Activated naive CD4-positive, alpha-beta T cell treated with Interleukin-2 at 50 U/mL for 16 hours (primary cell): ENCODE results near the gene TEX55.
"Not testable (repeated sequence)": the region's sequence is repeated elsewhere in the genome, so short reads cannot be mapped to it uniquely, and the experiment has no call there.

Experiments
- DNase-seq: peaks from one replicate; pipeline ENCODE4 v3.0.0-alpha.2; 2020

The TEX55 gene

DNA sequence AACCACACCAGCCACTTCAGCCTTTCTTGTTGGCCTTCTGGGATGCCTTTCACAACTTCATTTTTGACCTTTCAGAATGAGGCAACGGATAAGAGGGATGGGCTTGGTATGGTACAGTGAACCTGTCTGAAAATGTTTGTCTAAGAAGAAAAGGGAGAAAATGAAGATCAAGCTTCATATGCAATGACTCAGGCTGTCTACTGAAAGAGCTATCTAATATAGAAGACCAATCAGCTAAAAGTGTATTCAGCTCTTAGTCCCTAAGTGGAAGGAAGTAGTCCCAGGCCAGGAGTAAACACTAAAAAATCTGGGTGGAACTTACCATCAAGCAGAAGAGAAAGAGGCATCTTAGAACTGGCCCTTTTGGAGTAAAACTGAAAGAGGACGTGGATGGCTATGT, 15.3 kb downstream of the TEX55 start:
- no peak for DNase-seq

DNA sequence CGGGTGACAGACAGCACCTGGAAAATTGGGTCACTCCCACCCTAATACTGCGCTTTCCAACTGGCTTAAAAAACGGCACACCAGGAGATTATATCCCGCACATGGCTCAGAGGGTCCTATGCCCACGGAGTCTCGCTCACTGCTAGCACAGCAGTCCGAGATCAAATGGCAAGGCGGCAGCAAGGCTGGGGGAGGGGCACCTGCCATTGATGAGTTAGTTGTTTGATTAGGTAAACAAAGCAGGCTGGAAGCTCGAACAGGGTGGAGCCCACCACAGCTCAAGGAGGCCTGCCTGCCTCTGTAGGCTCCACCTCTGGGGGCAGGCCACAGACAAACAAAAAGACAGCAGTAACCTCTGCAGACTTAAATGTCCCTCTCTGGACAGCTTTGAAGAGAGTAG, 18.8 kb downstream of the TEX55 start:
- not testable (repeated sequence) for DNase-seq

DNA sequence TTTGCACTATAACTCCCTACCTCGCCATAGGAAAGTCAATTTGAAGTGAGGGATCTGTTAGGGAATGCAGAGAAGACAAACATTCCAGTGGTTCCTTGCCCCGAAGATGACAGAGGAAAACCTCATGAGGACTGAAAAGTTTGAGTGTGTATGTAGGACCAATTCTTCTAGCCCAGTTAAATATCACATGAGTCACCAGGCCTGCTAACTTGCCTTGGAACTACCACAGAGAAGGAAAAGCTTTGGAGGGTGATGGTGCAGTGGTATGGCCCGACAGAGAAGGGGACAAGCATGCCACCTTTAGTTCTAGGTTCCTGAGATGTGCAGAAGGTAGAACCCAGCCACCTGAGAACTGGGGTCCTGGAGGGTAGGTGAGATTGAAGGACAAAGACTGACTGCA, 24.9 kb downstream of the TEX55 start:
- DNase-seq, result no peak

DNA sequence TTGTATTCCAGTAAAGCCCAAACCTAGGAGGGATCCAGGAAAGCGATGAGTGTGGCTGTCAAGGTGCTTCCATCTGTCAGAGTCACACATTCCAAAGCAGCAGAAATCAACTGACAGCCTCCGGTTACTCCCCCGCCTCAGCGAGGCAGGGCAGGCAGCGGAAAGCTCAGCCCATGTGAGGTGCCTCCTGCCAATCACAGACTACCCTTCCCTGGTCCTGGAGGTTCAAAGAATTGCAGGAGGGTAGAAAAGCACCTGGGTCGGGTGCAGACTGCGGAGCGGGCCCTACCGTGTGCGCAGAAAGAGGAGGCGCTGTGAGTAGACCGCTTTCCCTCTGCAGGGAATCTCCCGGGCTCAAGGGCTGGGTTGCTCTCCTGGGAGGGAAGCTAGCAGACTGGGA, 27.4 kb downstream of the TEX55 start, which contains the start of gene UPK1B:
Gene UPK1B, plus strand, starts transcription at position 274 of the 400 bp plus-strand sequence. CDS start 13,144 bp downstream, outside the sequence.
- DNase-seq, result no peak

DNA sequence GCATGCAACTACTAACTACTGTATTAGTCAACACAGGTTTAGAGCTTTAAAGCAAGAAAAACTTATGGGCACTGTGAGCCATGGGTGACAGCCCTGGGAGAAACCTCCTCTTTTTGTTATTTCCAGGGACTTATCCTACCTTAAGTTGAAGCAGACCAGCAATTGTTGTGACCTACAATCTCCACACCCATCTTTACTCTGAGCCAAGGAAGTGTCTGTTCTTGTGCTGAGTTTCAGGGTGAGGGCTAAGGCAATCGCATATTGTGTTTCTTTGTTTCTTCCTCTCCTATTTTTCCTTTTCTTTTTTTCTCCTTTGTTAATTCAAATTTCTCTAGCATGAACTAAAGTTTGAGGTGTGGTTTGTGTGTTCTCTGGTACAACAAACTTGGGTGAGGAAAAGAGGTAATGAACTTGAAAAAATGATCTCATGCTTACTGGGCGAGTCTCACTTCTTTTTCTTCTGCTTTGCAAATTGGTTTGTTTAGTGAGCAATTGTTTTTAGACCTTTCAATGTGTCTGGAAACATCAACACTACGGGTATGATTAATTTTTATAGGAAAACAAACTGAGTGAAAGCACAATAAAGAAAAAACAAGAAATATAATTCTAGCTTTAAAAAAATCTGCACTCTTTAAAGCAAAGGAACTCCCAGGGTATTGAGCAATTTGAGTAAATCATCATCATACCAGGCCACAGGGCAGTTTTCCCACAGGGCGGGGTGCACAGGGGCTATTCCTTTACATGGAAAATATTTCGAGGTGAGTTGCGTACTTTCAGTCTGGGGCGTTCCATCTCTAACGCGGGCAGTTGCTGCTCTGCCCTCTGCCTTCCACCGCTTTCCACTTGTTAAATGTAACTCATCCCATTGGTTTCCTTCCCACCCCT, 30.1 kb downstream of the TEX55 start:
- DNase-seq, result no peak

DNA sequence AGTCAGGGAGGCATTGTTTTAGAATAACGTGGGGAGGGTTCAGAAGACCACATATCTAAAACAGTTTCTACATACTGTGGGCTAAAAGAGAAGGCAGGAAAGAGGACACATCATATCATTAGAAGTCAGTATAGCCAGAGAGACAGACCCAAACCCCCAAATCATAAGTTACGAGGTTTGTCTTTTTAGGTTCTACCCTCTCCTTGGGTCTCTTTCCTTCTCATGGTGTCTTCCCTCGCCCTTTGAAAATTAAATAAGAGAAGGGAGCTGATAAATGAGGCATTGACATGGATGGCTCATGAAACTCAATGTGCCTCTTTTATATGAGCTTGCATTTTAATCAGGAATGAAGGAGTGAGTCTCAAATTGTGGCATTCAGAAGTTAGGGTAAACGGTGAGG, 30.8 kb downstream of the TEX55 start:
- no peak for DNase-seq

DNA sequence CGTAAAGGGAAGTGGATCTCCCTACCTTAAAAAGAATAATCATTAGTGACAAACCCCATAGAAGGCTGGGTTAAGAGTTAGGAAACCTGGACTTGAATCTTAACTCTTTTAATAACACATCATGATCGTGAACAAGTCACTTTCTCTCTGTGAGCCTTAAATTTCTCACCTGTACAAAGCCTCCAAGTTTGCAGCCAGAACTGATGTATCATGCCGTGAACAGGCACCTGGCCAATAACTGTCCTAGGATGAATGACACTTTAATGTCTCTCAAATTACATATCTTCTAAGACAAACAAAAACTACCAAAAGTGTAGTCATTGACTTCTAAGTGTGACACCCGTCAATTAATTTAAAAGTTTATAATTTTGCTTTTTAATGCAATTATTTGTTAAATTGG, 31.4 kb downstream of the TEX55 start:
- no peak for DNase-seq

DNA sequence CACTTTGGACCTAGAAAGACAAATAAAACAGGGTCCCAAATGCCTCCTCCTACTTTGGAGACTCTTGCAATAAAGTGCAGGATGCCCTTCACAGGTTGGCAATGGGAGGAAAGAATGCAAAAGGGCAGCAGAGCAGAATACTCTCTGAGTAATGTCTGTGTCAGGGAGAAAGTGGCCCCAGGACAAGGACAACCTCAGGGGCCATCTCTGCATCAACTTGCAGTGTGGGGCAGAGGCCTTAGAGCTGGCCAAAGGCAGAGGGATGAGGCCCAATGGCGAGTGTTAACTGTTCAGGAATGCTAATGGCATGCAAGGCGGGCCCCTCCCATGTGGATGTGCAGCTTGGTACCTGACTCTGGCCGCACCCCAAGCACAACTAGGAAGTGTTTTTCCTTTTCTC, 35.8 kb downstream of the TEX55 start:
- no peak for DNase-seq

DNA sequence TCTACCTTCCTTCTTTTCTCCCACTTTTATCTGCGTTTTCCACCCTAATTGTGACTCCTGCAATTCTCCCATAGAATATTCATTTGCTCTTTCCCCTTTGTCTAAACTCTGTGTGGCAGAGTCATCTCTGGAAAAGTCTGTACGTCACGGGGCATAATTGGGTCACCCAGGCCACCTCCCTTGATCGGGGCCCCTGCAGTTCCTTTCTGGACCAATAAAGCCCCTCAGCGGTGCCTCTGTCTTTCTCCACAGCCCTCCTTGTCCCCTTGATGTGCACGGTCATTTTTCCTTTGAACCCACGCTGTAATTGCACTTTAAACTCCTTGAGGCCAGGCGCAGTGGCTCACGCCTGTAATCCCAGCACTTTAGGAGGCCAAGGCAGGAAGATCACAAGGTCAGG, 38.1 kb downstream of the TEX55 start:
- DNase-seq, result no peak

DNA sequence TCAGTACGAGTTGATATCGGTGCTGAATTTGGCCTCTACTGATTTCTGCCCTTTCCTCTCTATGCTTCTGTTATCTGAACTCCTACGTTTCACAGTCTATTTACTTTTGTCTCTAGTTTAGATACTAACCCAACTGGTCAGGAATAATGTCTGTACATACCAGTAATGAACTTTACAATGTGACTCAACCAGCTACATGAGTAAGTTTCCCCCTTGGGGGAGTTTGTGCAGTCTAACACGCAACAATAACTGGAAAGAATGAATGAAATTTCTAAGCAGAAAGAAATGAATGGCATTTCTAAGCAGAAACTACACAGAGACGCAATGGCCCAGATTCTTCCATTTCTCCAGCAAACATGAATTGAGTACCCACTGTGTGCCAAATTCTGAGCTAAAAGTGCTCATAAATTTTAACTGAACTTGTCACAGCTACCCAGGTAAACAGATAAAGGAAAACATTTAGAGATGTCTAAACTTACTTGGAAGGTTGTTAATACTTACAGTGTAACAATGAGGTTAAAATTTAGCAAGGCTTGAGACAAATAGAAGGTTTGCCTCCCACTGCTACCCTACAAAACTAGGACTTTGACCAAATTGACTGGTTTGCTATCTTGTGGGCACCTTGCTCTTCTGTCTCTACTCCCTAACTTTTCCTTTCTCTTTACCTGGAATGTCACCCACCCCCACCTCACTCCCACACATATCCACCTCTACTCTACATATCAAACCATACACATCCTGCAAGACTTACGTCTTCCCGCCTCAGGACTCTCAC, 39.0 kb downstream of the TEX55 start:
- no peak for DNase-seq

DNA sequence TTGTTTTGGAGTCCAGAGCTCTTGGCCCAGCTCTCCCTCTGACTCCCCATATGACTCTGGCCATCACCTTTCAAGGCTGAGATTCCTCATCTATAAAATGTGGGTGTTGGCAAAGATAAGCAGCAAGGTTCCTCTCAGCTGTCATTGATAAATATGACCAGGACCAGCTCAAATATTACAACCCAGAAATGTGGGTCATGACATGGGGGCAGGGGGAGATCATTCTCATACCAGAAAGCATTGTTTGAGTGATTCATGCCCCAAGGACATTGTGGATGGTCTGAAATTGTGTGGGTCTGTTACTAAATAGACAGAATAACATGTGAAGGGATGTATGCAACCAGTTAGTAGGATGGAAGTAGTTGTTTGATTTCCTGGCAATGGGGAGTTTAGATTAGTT, 41.3 kb downstream of the TEX55 start:
- DNase-seq, result no peak

DNA sequence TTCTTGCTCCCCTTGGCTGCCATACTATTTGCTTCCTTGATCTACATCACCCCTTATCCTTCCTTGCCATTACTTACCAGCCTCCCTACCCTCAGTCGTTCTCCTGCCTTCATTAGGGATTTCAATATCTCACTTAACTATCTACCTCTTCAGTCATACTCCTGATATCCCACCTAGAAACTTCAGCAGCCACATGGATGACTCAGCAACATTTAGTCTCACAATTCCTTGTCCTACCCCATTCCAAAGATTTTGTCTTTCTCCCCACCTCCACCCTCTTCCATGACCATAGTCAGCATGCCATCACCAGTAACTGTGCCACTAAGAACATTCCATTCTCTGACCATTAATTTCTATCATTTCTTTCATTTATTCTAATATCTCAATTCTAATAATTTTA, 45.8 kb downstream of the TEX55 start:
- DNase-seq, result no peak

DNA sequence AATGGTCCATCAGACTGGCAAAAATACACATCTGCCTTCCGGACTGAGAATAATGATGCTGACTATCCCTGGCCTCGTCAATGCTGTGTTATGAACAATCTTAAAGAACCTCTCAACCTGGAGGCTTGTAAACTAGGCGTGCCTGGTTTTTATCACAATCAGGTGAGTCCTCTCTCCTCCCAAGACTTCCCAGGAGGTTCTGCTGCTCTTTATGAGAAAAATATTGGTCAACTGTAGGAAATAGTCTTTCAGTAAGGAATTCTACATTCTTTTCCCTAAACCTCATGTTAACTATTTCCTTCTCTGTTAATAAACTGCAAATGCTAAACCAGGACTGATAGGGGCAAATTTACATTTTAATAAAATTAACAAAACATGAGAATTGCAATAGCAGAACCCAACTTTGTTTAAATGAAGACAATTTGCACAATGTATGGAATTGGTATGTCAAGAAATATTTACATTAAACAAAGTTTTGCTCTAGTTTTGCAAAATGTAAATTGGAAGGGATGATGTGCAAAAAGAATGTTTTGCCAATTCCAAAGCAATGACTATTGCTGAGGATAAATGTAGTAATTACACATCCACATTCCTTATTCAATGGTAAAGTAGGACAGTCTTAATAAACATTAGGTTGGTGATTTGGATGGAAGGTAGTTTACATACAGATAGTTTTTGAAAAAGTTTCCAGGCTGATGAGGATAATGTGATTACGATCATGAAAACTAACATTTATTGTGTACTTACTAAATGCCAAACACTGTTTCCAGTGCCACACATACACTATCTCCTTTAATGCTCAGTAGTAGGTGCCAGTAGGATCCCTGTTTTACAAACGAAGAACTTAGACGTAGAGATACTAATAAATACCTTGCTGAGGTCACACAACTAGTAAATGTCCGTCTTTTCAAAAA, 48.5 kb downstream of the TEX55 start:
- DNase-seq, result no peak

DNA sequence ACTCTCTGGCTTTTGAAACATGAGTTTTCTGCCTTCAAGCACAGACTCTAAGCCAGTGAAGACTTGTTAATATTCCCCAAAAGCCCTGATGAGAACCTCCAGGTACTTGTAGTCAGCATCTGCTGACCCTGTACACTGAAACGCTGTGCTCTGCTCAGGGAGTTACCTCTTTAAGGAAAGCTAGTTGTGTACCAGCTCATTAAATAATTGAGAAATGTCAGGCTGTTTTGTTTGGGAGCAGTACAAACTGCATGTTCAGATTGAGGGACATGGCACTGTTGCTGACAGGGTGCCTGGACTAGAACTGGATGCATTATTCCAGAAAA, 49.1 kb downstream of the TEX55 start:
- no peak for DNase-seq

DNA sequence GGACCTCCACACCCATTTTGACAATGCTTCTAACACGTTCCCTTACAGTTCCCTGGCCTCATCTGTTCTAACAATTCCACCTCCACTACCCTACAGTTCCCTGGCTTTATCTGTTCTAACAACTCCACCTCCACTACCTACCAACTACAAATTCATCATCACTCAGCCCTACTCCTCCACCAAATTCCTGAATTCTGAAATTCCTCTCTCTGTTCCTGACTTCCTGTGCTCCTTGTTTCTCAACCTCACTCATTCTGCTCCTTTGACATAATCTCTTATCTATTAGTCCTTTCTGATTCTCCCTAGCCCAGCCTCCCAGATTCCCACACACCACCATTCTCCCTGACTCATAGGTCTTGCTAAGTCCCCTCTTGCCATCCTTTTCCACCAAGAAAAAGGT, 49.9 kb downstream of the TEX55 start:
- DNase-seq, result no peak
